OCI-LY3 (cell line): Measurements from ENCODE around the gene AGFG1.

Experiments used
- CTCF ChIP-seq: fragments of 200-600, 300-600 bp; sonication (generic); IDR thresholded peaks from 2 replicates; pipeline ENCODE4 v1.5.1; 2014; ENCODE audit warnings: antibody characterized with exemption, low read length, low read depth
- EZH2phosphoT487 ChIP-seq: fragments of 200-600 bp; shearing (Covaris generic); IDR thresholded peaks from 2 replicates; pipeline ENCODE4 v1.6.1; 2018; ENCODE audit warnings: antibody characterized with exemption, mixed run types, low read depth

DNA sequence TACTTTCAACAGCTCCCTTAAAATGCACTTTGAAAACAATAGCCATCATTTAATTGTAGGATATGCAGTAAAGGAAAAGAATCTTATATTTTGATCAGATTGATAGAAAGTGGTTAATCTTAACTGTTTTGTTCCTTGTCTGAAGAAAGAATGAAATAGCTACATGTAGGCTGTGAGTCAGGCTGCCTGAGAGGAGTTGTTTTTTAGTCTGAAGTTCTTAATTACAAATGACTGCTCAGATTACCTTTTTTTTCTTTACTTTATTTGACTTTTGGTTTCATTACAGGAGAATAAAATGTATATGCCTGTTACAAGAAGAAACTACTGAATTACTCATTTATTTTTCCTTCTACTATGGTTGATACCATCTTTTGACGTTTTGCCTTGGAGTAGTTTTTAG lies 56.8 kb downstream of the AGFG1 start:
- TF ChIP-seq CTCF (no peak), EZH2phosphoT487 (no peak)
